ENCODE results near the gene TCF12.

Gene TCF12

DNA sequence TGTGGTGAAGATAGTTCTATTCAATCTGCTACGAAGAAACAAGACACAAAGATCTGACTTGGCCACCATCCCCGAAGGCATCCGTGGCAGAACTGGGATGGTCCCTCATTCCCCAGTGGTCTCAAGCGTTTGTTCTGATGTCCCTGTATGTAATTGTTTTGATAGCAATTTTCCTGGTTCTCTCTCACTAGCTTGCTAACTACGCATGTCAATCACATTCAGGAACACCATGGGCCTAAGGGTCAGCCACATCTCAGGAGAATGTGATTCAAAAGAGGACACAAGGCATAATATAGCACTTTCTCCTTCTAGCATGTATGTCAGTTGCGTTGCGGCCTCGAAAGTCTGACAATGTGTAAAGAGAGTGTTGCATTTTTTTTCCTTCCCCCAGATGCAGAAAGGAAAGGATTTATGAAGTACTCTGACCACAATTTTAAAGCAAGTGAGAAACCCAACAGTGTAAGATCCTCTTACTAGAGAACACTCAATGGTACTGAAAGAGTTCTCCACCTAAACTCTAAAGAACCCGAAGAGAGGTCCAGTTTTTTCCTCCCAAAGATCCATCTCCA is 32.0 kb upstream of the TCF12 start:
- Histone ChIP-seq H3K9ac (ENCODE audit: insufficient read length, low read depth) (peak overlapping the region; percentile 65), H3K27me3 (ENCODE audit: insufficient read depth, insufficient read length) (no peaks in the 10 kb centered on the region), H3K4me3 (ENCODE audit: insufficient read length, low read depth) (peak overlapping the region; percentile 54), H3K9me3 (ENCODE audit: insufficient read depth, low read length) (no peaks in the 10 kb centered on the region), H3K4me1 (ENCODE audit: insufficient read depth, insufficient read length) (no peaks in the 10 kb centered on the region), H3K36me3 (ENCODE audit: insufficient read depth, insufficient read length, low read length) (peaks cover 4% of the 10 kb centered on the region)
- no peak for DNase-seq (ENCODE audit: low read depth, low spot score)
- TF ChIP-seq ZNF274 (IDR thresholded peaks at IDR 0.05; ENCODE audit: low read depth, low read length) (no peak), YY1 (IDR thresholded peaks at IDR 0.05; ENCODE audit: insufficient read depth, insufficient read length) (no peak), SUZ12 (IDR thresholded peaks at IDR 0.05; ENCODE audit: extremely low read depth, insufficient read depth, insufficient read length) (no peak)

DNA sequence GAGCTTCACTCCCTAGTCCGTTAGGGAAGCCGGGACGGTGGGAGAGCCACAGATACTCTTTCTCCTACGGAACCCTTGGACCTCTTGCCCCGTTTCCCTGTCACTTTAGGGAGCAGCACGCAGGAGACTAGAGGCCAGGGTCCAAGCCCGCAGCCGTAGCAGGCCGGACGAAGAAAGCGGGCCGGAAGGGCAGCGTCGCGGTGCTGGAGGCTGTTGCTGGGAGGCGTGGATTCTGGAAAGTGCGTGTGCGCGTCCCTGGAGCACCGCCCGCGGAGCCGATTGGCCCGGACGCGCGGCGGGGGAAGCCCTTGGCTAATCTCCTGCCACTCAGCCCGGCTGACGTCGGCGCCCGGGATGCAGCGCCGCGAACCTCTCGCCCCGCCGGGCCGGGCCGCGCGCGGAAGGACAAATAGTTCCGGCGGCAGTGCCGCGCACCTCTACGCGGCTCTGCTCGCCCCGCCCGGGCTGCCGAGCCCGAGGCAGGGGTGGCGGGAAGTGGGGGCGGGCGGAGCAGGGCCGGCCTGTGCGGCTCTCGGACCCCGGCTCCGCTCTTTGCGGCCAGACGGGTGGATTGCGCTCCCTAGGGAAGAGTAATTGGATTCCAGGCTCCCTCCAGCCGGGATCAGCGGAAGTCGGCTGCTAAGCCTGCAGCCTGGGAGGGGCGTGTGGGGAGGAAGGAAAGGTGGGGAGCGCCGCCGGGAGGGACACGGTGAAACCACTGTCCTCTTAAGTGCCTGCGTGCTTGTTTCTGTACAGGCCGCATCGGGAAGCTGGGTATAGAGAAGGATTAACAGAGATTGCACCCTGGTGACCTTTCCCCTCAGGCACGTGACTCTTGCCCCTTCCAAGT is 31.3 kb upstream of the TCF12 start:
- Histone ChIP-seq H3K9ac (ENCODE audit: insufficient read length, low read depth) (peak overlapping the region; percentile 65), H3K4me1 (ENCODE audit: insufficient read depth, insufficient read length) (no peaks in the 10 kb centered on the region), H3K4me3 (ENCODE audit: insufficient read length, low read depth) (peak overlapping the region; percentile 54), H3K36me3 (ENCODE audit: insufficient read depth, insufficient read length, low read length) (peaks cover 4% of the 10 kb centered on the region), H3K9me3 (ENCODE audit: insufficient read depth, low read length) (no peaks in the 10 kb centered on the region), H3K27me3 (ENCODE audit: insufficient read depth, insufficient read length) (no peaks in the 10 kb centered on the region)
- peak; percentile 81 for DNase-seq (ENCODE audit: low read depth, low spot score)
- TF ChIP-seq YY1 (IDR thresholded peaks at IDR 0.05; ENCODE audit: insufficient read depth, insufficient read length) (no peak), ZNF274 (IDR thresholded peaks at IDR 0.05; ENCODE audit: low read depth, low read length) (no peak), SUZ12 (IDR thresholded peaks at IDR 0.05; ENCODE audit: extremely low read depth, insufficient read depth, insufficient read length) (no peak)

DNA sequence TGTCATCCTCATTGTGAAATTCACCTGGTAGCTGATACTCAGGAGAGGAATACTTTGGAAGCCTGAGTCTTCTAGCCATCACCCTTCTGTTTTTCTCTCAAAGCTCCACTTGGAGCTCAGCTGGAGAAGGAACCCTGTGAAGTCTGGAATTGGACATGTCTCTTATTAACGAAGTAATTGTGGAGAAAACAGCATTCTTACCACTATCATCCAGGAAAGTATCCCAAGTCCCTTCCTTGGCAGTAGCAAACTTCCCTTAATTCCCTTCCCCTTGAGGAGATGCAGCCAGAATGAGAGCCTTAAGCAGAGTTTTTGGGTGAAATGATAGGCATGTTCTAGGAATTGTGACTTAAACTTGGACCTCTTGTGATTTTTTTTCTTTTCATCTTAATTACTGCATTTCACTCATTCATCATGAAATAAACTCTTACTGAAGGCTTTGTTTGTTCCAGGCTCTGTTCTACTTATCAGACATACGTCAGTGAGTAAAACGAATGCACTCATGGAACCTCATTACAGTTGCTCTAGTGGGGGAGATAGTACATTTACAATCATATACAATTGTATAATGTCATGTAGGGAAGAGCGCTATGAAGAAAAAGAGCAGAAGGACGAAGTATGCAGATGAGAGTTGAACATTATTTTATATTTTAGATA is 30.5 kb upstream of the TCF12 start:
- H3K4me3 ChIP-seq (ENCODE audit: insufficient read length, low read depth) = peak overlapping the region; percentile 54
- peaks cover 4% of the 10 kb centered on the region for H3K36me3 ChIP-seq (ENCODE audit: insufficient read depth, insufficient read length, low read length)
- no peak for DNase-seq (ENCODE audit: low read depth, low spot score)
- no peak for TF ChIP-seq SUZ12 (IDR thresholded peaks at IDR 0.05; ENCODE audit: extremely low read depth, insufficient read depth, insufficient read length)
- no peak for TF ChIP-seq YY1 (IDR thresholded peaks at IDR 0.05; ENCODE audit: insufficient read depth, insufficient read length)
- no peak for TF ChIP-seq ZNF274 (IDR thresholded peaks at IDR 0.05; ENCODE audit: low read depth, low read length)
- peaks cover 1% of the 10 kb centered on the region for H3K27me3 ChIP-seq (ENCODE audit: insufficient read depth, insufficient read length)
- no peaks in the 10 kb centered on the region for H3K4me1 ChIP-seq (ENCODE audit: insufficient read depth, insufficient read length)
- peak overlapping the region; percentile 65 for H3K9ac ChIP-seq (ENCODE audit: insufficient read length, low read depth)
- no peaks in the 10 kb centered on the region for H3K9me3 ChIP-seq (ENCODE audit: insufficient read depth, low read length)

DNA sequence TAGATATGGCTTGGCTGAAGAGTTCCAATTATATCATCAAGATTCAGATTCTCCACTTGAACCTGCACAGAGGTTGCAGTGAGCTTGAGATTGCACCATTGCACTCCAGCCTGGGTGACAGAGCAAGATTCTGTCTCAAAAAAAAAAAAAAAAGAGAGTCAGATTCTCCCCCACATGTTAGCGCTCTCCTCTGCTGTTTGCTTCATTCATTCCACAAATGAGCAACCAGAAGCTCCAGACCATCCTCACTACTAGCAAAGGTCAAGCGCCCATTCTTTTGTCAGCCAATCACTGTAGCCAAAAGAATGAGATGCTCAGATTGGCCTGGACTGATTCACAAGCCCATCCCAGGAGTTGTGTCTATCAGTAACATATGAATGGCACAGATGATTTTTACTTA is 28.4 kb upstream of the TCF12 start:
- TF ChIP-seq ZNF274 (IDR thresholded peaks at IDR 0.05; ENCODE audit: low read depth, low read length) = no peak
- TF ChIP-seq SUZ12 (IDR thresholded peaks at IDR 0.05; ENCODE audit: extremely low read depth, insufficient read depth, insufficient read length) = no peak
- no peak for TF ChIP-seq YY1 (IDR thresholded peaks at IDR 0.05; ENCODE audit: insufficient read depth, insufficient read length)
- peaks cover 7% of the 10 kb centered on the region for H3K27me3 ChIP-seq (ENCODE audit: insufficient read depth, insufficient read length)

DNA sequence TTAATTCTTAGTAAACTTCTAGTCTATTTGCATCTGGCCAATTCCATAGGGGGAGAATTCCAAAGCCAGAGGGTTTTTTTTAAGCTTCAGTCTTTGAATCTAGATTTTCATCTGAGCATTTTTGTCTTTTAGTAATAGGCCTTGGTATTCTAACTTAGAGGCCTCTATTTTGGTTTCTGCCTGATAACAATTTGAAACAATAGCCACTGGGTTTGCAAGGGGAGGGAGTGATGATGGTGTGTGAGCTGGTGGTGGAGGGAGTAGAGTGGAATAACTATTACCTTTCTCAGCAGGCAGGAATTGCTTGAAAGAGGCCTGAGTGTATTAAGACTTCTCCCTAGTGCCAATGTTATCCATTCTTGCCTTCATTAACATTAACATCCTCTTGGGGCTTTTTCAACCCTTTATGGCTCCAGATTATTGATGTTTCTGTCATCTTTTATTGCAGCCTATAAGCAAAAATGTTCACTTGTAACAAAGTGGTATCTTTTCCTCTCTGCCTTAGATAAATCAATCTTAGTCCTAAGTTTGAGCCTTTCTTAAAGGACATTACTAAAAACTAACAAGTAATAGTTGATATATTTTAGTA is 26.5 kb upstream of the TCF12 start:
- no peak for DNase-seq (ENCODE audit: low read depth, low spot score)
- H3K4me3 ChIP-seq (ENCODE audit: insufficient read length, low read depth) = no peak overlapping the region
- H3K4me1 ChIP-seq (ENCODE audit: insufficient read depth, insufficient read length) = no peaks in the 10 kb centered on the region
- H3K9ac ChIP-seq (ENCODE audit: insufficient read length, low read depth) = no peak overlapping the region
- TF ChIP-seq ZNF274 (IDR thresholded peaks at IDR 0.05; ENCODE audit: low read depth, low read length) (no peak), SUZ12 (IDR thresholded peaks at IDR 0.05; ENCODE audit: extremely low read depth, insufficient read depth, insufficient read length) (no peak), YY1 (IDR thresholded peaks at IDR 0.05; ENCODE audit: insufficient read depth, insufficient read length) (no peak)
- H3K36me3 ChIP-seq (ENCODE audit: insufficient read depth, insufficient read length, low read length) = peaks cover 4% of the 10 kb centered on the region
- H3K27me3 ChIP-seq (ENCODE audit: insufficient read depth, insufficient read length) = peaks cover 7% of the 10 kb centered on the region
- H3K9me3 ChIP-seq (ENCODE audit: insufficient read depth, low read length) = no peaks in the 10 kb centered on the region

More for the DNA sequence above, 28.4 kb upstream of the TCF12 start:
- no peak for DNase-seq (ENCODE audit: low read depth, low spot score)
- Histone ChIP-seq H3K4me1 (ENCODE audit: insufficient read depth, insufficient read length) (no peaks in the 10 kb centered on the region), H3K9ac (ENCODE audit: insufficient read length, low read depth) (no peak overlapping the region), H3K36me3 (ENCODE audit: insufficient read depth, insufficient read length, low read length) (peaks cover 4% of the 10 kb centered on the region), H3K4me3 (ENCODE audit: insufficient read length, low read depth) (no peak overlapping the region), H3K9me3 (ENCODE audit: insufficient read depth, low read length) (no peaks in the 10 kb centered on the region)

DNA sequence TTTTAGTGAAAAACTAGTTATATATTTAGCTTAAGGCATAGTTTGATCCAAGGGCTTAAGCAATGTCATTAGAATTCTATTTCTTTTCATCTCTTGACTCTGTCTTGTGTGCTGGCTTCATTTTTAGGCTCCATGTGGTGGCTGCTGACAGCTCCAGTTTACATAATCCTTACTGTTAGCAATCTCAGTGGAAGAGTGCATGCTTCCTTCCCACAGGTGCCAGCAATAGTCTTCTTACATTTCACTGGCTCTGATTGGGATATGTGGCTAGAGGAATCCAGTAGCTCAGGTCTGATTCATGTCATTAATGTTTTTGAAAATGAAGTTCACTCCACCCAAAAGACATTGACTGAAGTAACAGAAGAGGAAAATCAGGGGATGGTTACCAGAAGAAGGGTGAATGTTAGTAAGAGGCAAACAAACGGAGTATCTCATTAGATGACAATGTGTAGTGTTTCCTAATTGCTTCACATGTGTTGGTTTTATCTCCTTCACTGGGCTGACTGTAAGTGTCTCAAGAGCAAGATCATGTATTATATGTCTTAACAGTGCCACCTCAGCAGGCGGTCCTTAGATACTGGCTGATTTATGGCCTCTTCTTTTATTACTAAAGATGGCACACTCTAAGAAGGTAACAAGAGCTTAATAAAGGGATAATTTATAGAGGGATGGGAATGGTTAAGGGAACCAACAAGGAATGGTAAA is 25.6 kb upstream of the TCF12 start:
- no peaks in the 10 kb centered on the region for H3K9me3 ChIP-seq (ENCODE audit: insufficient read depth, low read length)
- no peak for TF ChIP-seq ZNF274 (IDR thresholded peaks at IDR 0.05; ENCODE audit: low read depth, low read length)
- no peak for TF ChIP-seq YY1 (IDR thresholded peaks at IDR 0.05; ENCODE audit: insufficient read depth, insufficient read length)
- no peak for TF ChIP-seq SUZ12 (IDR thresholded peaks at IDR 0.05; ENCODE audit: extremely low read depth, insufficient read depth, insufficient read length)
- H3K36me3 ChIP-seq (ENCODE audit: insufficient read depth, insufficient read length, low read length) = peaks cover 4% of the 10 kb centered on the region
- peaks cover 7% of the 10 kb centered on the region for H3K27me3 ChIP-seq (ENCODE audit: insufficient read depth, insufficient read length)
- DNase-seq (ENCODE audit: low read depth, low spot score) = no peak
- H3K4me3 ChIP-seq (ENCODE audit: insufficient read length, low read depth) = no peak overlapping the region
- H3K4me1 ChIP-seq (ENCODE audit: insufficient read depth, insufficient read length) = no peaks in the 10 kb centered on the region
- H3K9ac ChIP-seq (ENCODE audit: insufficient read length, low read depth) = no peak overlapping the region
